ENCODE data around the gene SEL1L3. TPM values are rescaled to one million over a fixed set of nuclear protein-coding genes. Genes with fewer than 3 reads are reported as not detected.
"Not testable (repeated sequence)": the region's sequence is repeated elsewhere in the genome, so short reads cannot be mapped to it uniquely, and the experiment has no call there.

Gene SEL1L3
- total RNA-seq, 1 donor from 2014 or later, result 24.9 TPM

DNA sequence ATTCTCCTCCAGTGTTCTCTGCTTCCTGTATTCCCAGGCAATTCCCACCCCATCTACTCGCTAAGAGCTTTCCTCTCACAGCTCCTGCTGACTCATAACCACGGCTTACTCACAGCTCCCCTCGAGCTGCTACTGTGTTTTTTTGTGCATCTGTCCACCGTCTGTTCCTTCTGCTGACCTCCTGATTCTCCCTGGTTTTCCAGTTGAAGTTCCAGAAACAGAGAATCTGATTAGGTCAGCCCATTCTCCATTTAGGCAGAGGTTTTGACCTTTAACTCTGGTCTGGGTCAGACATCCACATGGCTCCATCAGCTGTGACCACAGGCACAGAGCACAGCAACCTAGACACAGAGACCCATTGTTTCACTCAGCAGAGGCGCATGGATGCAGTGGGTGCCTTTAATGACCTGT, 45.7 kb upstream of the SEL1L3 start:
- peak overlapping the region; percentile 69 for H3K27ac ChIP-seq (ENCODE audit: low read depth, low read length)
- FAIRE-seq (peak; percentile 93), DNase-seq (ENCODE audit: low read depth) (peak; percentile 96)
- peaks cover 12% of the 10 kb centered on the region for H3K4me1 ChIP-seq (ENCODE audit: insufficient read depth, low read length)
- H3K4me2 ChIP-seq (ENCODE audit: low read length), result peak overlapping the region; percentile 44
- Mint-ChIP-seq H3K4me1 (ENCODE audit: low read depth, unreplicated experiment) (peaks cover 20% of the 10 kb centered on the region), H3K27ac (ENCODE audit: unreplicated experiment) (peak overlapping the region; percentile 71), H3K4me3 (ENCODE audit: unreplicated experiment) (no peak overlapping the region), H3K36me3 (ENCODE audit: low read depth, unreplicated experiment) (no peaks in the 10 kb centered on the region), H3K27me3 (ENCODE audit: low read depth, unreplicated experiment) (no peaks in the 10 kb centered on the region), H3K9me3 (ENCODE audit: unreplicated experiment) (peaks cover 6% of the 10 kb centered on the region)
- peak overlapping the region; percentile 37 for H3K9ac ChIP-seq (ENCODE audit: low read length)
- no peaks in the 10 kb centered on the region for H3K36me3 ChIP-seq (ENCODE audit: insufficient read depth, low read length)
- H3K27me3 ChIP-seq (ENCODE audit: insufficient read depth, low read length), result no peaks in the 10 kb centered on the region
- H3K4me3 ChIP-seq (ENCODE audit: insufficient read depth, low read depth, low read length), result no peak overlapping the region
- TF ChIP-seq, protein P1, sequence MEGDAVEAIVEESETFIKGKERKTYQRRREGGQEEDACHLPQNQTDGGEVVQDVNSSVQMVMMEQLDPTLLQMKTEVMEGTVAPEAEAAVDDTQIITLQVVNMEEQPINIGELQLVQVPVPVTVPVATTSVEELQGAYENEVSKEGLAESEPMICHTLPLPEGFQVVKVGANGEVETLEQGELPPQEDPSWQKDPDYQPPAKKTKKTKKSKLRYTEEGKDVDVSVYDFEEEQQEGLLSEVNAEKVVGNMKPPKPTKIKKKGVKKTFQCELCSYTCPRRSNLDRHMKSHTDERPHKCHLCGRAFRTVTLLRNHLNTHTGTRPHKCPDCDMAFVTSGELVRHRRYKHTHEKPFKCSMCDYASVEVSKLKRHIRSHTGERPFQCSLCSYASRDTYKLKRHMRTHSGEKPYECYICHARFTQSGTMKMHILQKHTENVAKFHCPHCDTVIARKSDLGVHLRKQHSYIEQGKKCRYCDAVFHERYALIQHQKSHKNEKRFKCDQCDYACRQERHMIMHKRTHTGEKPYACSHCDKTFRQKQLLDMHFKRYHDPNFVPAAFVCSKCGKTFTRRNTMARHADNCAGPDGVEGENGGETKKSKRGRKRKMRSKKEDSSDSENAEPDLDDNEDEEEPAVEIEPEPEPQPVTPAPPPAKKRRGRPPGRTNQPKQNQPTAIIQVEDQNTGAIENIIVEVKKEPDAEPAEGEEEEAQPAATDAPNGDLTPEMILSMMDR (IDR thresholded peaks at IDR 0.05; ENCODE audit: insufficient read depth, low read depth, low read length), result no peak
- no peak for TF ChIP-seq EZH2 (IDR thresholded peaks at IDR 0.05; ENCODE audit: insufficient read depth, low read length)
- no peak overlapping the region for H2AFZ ChIP-seq (ENCODE audit: low read depth, low read length)
- H3K79me2 ChIP-seq (ENCODE audit: insufficient read depth, low read length), result no peaks in the 10 kb centered on the region
- H3K9me3 ChIP-seq (ENCODE audit: insufficient read depth, low read depth, low read length), result no peaks in the 10 kb centered on the region
- H4K20me1 ChIP-seq (ENCODE audit: insufficient read depth, low read length), result no peaks in the 10 kb centered on the region

- H3K4me3 ChIP-seq (ENCODE audit: insufficient read depth, low read depth, low read length); H3K4me1 ChIP-seq (ENCODE audit: insufficient read depth, low read length); FAIRE-seq; H3K27ac Mint-ChIP-seq (ENCODE audit: unreplicated experiment); DNase-seq (ENCODE audit: low read depth); H3K27me3 Mint-ChIP-seq (ENCODE audit: low read depth, unreplicated experiment); H3K9me3 Mint-ChIP-seq (ENCODE audit: unreplicated experiment); H4K20me1 ChIP-seq (ENCODE audit: insufficient read depth, low read length); H3K36me3 ChIP-seq (ENCODE audit: insufficient read depth, low read length); H3K9me3 ChIP-seq (ENCODE audit: insufficient read depth, low read depth, low read length); H3K36me3 Mint-ChIP-seq (ENCODE audit: low read depth, unreplicated experiment); H3K4me3 Mint-ChIP-seq (ENCODE audit: unreplicated experiment); H3K9ac ChIP-seq (ENCODE audit: low read length); H3K27ac ChIP-seq (ENCODE audit: low read depth, low read length); H3K79me2 ChIP-seq (ENCODE audit: insufficient read depth, low read length); H3K4me2 ChIP-seq (ENCODE audit: low read length); H3K27me3 ChIP-seq (ENCODE audit: insufficient read depth, low read length); H2AFZ ChIP-seq (ENCODE audit: low read depth, low read length): not testable (repeated sequence)
- H3K4me1 Mint-ChIP-seq (ENCODE audit: low read depth, unreplicated experiment), result peaks cover 20% of the 10 kb centered on the region
Measured at GRCh38 chr4:25906113-25906512, 43.3 kb upstream of the SEL1L3 start.

DNA sequence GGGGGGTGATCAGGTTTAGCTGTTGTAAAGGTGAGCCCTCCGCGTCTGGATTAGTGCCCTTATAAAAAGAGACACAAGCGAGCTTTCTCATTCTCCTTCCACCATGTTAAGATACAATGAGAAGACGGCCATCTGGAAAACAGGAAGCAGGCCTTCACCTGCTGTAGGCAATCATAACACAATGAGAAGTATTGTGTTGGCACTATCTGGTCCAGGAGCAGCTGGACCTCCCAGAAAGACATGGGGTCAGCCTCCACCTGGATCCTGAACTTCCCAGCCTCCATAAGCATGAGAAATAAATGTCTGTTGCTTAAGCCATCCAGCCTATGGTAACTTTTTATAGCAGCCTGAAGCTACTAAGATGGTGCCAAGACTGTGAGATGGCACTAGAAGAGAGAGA, 42.6 kb upstream of the SEL1L3 start:
- peaks cover 6% of the 10 kb centered on the region for H3K9me3 Mint-ChIP-seq (ENCODE audit: unreplicated experiment)
- no peak for TF ChIP-seq EZH2 (IDR thresholded peaks at IDR 0.05; ENCODE audit: insufficient read depth, low read length)
- TF ChIP-seq, protein P1 (IDR thresholded peaks at IDR 0.05; ENCODE audit: insufficient read depth, low read depth, low read length), result no peak
- Histone ChIP-seq H3K36me3 (ENCODE audit: insufficient read depth, low read length) (no peaks in the 10 kb centered on the region), H3K9ac (ENCODE audit: low read length) (no peak overlapping the region), H3K9me3 (ENCODE audit: insufficient read depth, low read depth, low read length) (no peaks in the 10 kb centered on the region), H2AFZ (ENCODE audit: low read depth, low read length) (no peak overlapping the region), H3K4me1 (ENCODE audit: insufficient read depth, low read length) (peaks cover 12% of the 10 kb centered on the region), H3K27me3 (ENCODE audit: insufficient read depth, low read length) (peaks cover 2% of the 10 kb centered on the region), H4K20me1 (ENCODE audit: insufficient read depth, low read length) (no peaks in the 10 kb centered on the region), H3K4me2 (ENCODE audit: low read length) (no peak overlapping the region), H3K4me3 (ENCODE audit: insufficient read depth, low read depth, low read length) (no peak overlapping the region), H3K79me2 (ENCODE audit: insufficient read depth, low read length) (no peaks in the 10 kb centered on the region), H3K27ac (ENCODE audit: low read depth, low read length) (no peak overlapping the region)
- H3K4me3 Mint-ChIP-seq (ENCODE audit: unreplicated experiment), result no peak overlapping the region
- no peaks in the 10 kb centered on the region for H3K36me3 Mint-ChIP-seq (ENCODE audit: low read depth, unreplicated experiment)
- DNase-seq (ENCODE audit: low read depth), result no peak
- no peak for FAIRE-seq
- peaks cover 7% of the 10 kb centered on the region for H3K27me3 Mint-ChIP-seq (ENCODE audit: low read depth, unreplicated experiment)
- peaks cover 20% of the 10 kb centered on the region for H3K4me1 Mint-ChIP-seq (ENCODE audit: low read depth, unreplicated experiment)
- no peak overlapping the region for H3K27ac Mint-ChIP-seq (ENCODE audit: unreplicated experiment)

Measured in astrocyte (in vitro differentiated cells and primary cell).